GM12878 (cell line): ENCODE measurements around the gene CAMKMT. TPM values are rescaled to one million over a fixed set of nuclear protein-coding genes. Genes with fewer than 3 reads are reported as not detected.

Source experiments
- ATAC-seq: fragments of 200-7000 bp; cut with Tn5 transposase; 3 replicates; pipeline ENCODE4 v1.9.1; 2020; ENCODE audit warnings: mild to moderate bottlenecking, moderate library complexity
- BruUV-seq: library from RNA; stranded (reverse); fragments of 400-500 nt; replicated peaks from 2 replicates; lab custom pipeline; 2021; lab: Mats Ljungman, UMichigan
- CTCF ChIA-PET: fragments of 300-600 bp; sonication (Branson Sonifier 250); formaldehyde crosslinking; extraction: SDS; loops from one replicate; lab custom pipeline; 2021; ENCODE audit warnings: inconsistent platforms; lab: Yijun Ruan, JAX
- POLR2A ChIA-PET: fragments of 350-600 bp; formaldehyde crosslinking; extraction: SDS; loops from one replicate; lab custom pipeline; 2021; ENCODE audit warnings: inconsistent platforms; lab: Charles Lee
- RAD21 ChIA-PET: fragments of 300-600 bp; sonication (Branson Sonifier 250); formaldehyde crosslinking; loops from one replicate; lab custom pipeline; 2023; ENCODE audit warnings: antibody characterized with exemption; ENCODE audit not compliant: unreplicated experiment; lab: Charles Lee
- SMC1A ChIA-PET: fragments of 300-600 bp; sonication (Branson Sonifier 250); formaldehyde crosslinking; loops from one replicate; lab custom pipeline; 2023; ENCODE audit not compliant: unreplicated experiment, uncharacterized antibody; lab: Charles Lee
- DNase-seq: peaks from one replicate; pipeline ENCODE4 v3.0.0-alpha.2; 2011; ENCODE audit warnings: low read depth, low spot score
- FAIRE-seq: peaks from 3 replicates; lab custom pipeline; 2011; peaks lifted over from hg19 to GRCh38; lab: Jason Lieb, UNC
- H2AFZ ChIP-seq: 2 replicates; pipeline ENCODE4 v1.6.0; 2011; ENCODE audit warnings: low read depth, low read length, control low read depth; ENCODE audit not compliant: control insufficient read depth
- H3K27ac ChIP-seq: 2 replicates; pipeline ENCODE4 v1.5.1; 2011; ENCODE audit warnings: control low read depth; ENCODE audit not compliant: control insufficient read depth, insufficient read depth
- H3K27me3 ChIP-seq, 2 experiments: replicated peaks in 1 of 2; 2 replicates each; pipeline versions ENCODE4 v1.6.0 to v1.6.1; 2011; ENCODE audit warnings: low read length in 1 of 2; ENCODE audit not compliant: control insufficient read depth in 2 of 2, insufficient read depth in 2 of 2
- H3K36me3 ChIP-seq, 2 experiments: 2 replicates each; pipeline ENCODE4 v1.5.1; 2011; ENCODE audit warnings: low read length in 1 of 2; ENCODE audit not compliant: control insufficient read depth in 2 of 2, insufficient read depth in 2 of 2
- H3K4me1 ChIP-seq: 2 replicates; pipeline ENCODE4 v1.6.1; 2011; ENCODE audit warnings: mild to moderate bottlenecking, low read length, moderate library complexity, mixed read lengths; ENCODE audit not compliant: control insufficient read depth, insufficient read depth
- H3K4me2 ChIP-seq: 2 replicates; pipeline ENCODE4 v1.6.0; 2011; ENCODE audit warnings: control low read depth; ENCODE audit not compliant: control insufficient read depth, insufficient read depth
- H3K4me3 ChIP-seq: fragments of 200-600 bp; sonication (generic); 2 replicates; pipeline ENCODE4 v1.5.1; 2016
- H3K79me2 ChIP-seq: 2 replicates; pipeline ENCODE4 v1.6.0; 2011; ENCODE audit warnings: low read length; ENCODE audit not compliant: control insufficient read depth, insufficient read depth
- H3K9ac ChIP-seq: 2 replicates; pipeline ENCODE4 v1.8.0; 2011; ENCODE audit warnings: low read length, control low read depth, mixed read lengths; ENCODE audit not compliant: control insufficient read depth, insufficient read depth
- H3K9me3 ChIP-seq: replicated peaks from 3 replicates; pipeline ENCODE4 v1.5.1; 2011; ENCODE audit warnings: mild to moderate bottlenecking, low read length; ENCODE audit not compliant: control insufficient read depth, insufficient read depth
- H4K20me1 ChIP-seq: 2 replicates; pipeline ENCODE4 v1.6.0; 2011; ENCODE audit not compliant: control insufficient read depth, insufficient read depth
- ATF7 ChIP-seq: fragments of 450-650 bp; IDR thresholded peaks from 2 replicates; pipeline ENCODE4 v1.6.1; 2016; ENCODE audit warnings: low read depth, mild to moderate bottlenecking
- BACH1 ChIP-seq: fragments of 450-650 bp; IDR thresholded peaks from 2 replicates; pipeline ENCODE4 v1.6.1; 2017; ENCODE audit warnings: mild to moderate bottlenecking, borderline replicate concordance
- CBX5 ChIP-seq: sonication (generic); IDR thresholded peaks from 2 replicates; pipeline ENCODE4 v1.6.1; 2016; ENCODE audit warnings: low read depth, moderate library complexity, mild to moderate bottlenecking, inconsistent platforms
- FOS ChIP-seq: IDR thresholded peaks from 3 replicates; pipeline ENCODE4 v1.6.1; 2011; ENCODE audit warnings: borderline replicate concordance; ENCODE audit not compliant: insufficient read length; ENCODE audit errors: extremely low read depth
- HDGF ChIP-seq: fragments of 450-650 bp; IDR thresholded peaks from 2 replicates; pipeline ENCODE4 v1.6.1; 2016; ENCODE audit warnings: antibody characterized with exemption
- IRF4 ChIP-seq: IDR thresholded peaks from 2 replicates; pipeline ENCODE4 v1.6.1; 2011; ENCODE audit warnings: low read depth, low read length
- KDM1A ChIP-seq: fragments of 200-600 bp; sonication (generic); IDR thresholded peaks from 2 replicates; pipeline ENCODE4 v1.6.1; 2016; ENCODE audit warnings: borderline replicate concordance
- NR2C1 ChIP-seq: fragments of 450-650 bp; IDR thresholded peaks from 2 replicates; pipeline ENCODE4 v1.6.1; 2017; ENCODE audit warnings: antibody characterized with exemption, mild to moderate bottlenecking, moderate library complexity
- RBBP5 ChIP-seq: fragments of 200-600 bp; sonication (generic); conservative IDR thresholded peaks from 2 replicates; pipeline ENCODE4 v1.6.1; 2016
- RELA ChIP-seq: fragments of 450-650 bp; IDR thresholded peaks from 2 replicates; pipeline ENCODE4 v1.8.0; 2014; ENCODE audit warnings: borderline replicate concordance; ENCODE audit not compliant: partially characterized antibody
- SIX5 ChIP-seq: IDR thresholded peaks from 2 replicates; pipeline ENCODE4 v1.6.1; 2011; ENCODE audit warnings: mild to moderate bottlenecking, low read depth, low read length, moderate library complexity; ENCODE audit not compliant: severe bottlenecking
- TARDBP ChIP-seq: IDR thresholded peaks from 2 replicates; pipeline ENCODE4 v1.6.1; 2016; ENCODE audit warnings: borderline replicate concordance
- WGBS: methylation state at CpG from one replicate; pipeline ENCODE4 v1.1.6; 2016; ENCODE audit warnings: low lambda C conversion rate; ENCODE audit not compliant: insufficient replicate concordance, insufficient coverage; ENCODE audit errors: missing lambda C conversion rate; 5-methylcytosine and 5-hydroxymethylcytosine counted together
- in situ Hi-C: fragments of 300-500 bp; cut with MboI; formaldehyde crosslinking; loops from 9 replicates; pipeline ENCODE4 v1.14.3; 2018; ENCODE audit warnings: mixed read lengths
- intact Hi-C: fragments of 100-400 bp; cut with micrococcal nuclease; formaldehyde crosslinking; loops from one replicate; pipeline ENCODE4 v1.14.2; 2022; ENCODE audit not compliant: unreplicated experiment
- polyA plus RNA-seq, 11 experiments: library from polyadenylated mRNA; depleted of rRNA in 4 of 11; unstranded in 6 of 11; stranded (reverse) in 5 of 11; fragments of >200 nt; fragmentation: Nextera tagmentation in 4 of 11; fragmentation: Illumina TruSeq in 1 of 11; extraction: Ambion mirVana in 4 of 11; extraction: Trizol in 1 of 11; gene quantifications; 1 replicate in 1 of 11; 2 replicates in 10 of 11; pipeline versions ENCODE4 v1.2.1 to v1.2.3, GENCODE V29; 2011 to 2016; ENCODE audit warnings: inconsistent platforms in 2 of 11, missing spikeins in 2 of 11, low read depth in 1 of 11
- total RNA-seq, 4 experiments: library from RNA; depleted of rRNA in 3 of 4; stranded (reverse); fragments of >200 nt in 3 of 4; fragmentation: Illumina TruSeq in 1 of 4; extraction: Trizol in 1 of 4; gene quantifications; 2 replicates each; pipeline versions ENCODE4 v1.2.1 to v1.2.3, GENCODE V29; 2013 to 2021
- TF ChIP-seq, protein P1 (sequence below): fragments of 450-650 bp; IDR thresholded peaks from 2 replicates; pipeline ENCODE4 v1.6.1; 2017; ENCODE audit warnings: antibody characterized with exemption, mild to moderate bottlenecking, moderate library complexity
- TF ChIP-seq, protein P2 (sequence below): IDR thresholded peaks from 2 replicates; pipeline ENCODE4 v1.6.1; 2012; ENCODE audit warnings: mild to moderate bottlenecking, low read depth, low read length
- TF ChIP-seq, protein P3 (sequence below): IDR thresholded peaks from 2 replicates; pipeline ENCODE4 v1.6.1; 2011; ENCODE audit warnings: low read depth, low read length, improper control_type of control experiment, borderline replicate concordance
- TF ChIP-seq, protein P4 (sequence below): fragments of 450-650 bp; IDR thresholded peaks from 2 replicates; pipeline ENCODE4 v1.6.1; 2016; ENCODE audit warnings: mild to moderate bottlenecking

CAMKMT gene
- total and polyA plus RNA-seq, 10 of the 15 experiments (the other 5 are each of a cell fraction or from before 2014, with no cell fraction given): 2.7 to 16.0 (median 11.8) TPM

DNA sequence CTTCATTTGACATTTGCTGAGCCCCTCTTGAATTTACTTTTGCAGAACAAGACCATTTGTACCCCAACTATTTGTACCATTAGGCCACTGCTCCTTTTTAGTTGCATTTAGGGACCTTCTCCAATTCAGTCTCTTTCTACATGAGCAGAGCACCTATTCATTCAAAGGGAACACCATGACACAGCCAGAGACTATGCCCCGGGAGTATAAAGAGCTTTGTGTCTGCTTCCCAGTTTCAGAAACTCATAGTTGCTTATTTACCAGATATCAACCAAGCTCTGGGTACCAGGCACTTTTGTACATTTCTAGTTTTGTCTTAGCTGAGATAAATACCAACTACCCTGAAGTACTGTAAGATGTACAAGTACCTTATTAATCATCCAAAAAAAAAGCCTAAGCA, 310.7 kb downstream of the CAMKMT start:
- Histone ChIP-seq H3K36me3 (no peaks in the 10 kb centered on the region), H3K27ac (no peak overlapping the region), H3K4me1 (no peaks in the 10 kb centered on the region)
- no peak for TF ChIP-seq ATF7
- no peak for TF ChIP-seq IRF4
- TF ChIP-seq, protein P1, sequence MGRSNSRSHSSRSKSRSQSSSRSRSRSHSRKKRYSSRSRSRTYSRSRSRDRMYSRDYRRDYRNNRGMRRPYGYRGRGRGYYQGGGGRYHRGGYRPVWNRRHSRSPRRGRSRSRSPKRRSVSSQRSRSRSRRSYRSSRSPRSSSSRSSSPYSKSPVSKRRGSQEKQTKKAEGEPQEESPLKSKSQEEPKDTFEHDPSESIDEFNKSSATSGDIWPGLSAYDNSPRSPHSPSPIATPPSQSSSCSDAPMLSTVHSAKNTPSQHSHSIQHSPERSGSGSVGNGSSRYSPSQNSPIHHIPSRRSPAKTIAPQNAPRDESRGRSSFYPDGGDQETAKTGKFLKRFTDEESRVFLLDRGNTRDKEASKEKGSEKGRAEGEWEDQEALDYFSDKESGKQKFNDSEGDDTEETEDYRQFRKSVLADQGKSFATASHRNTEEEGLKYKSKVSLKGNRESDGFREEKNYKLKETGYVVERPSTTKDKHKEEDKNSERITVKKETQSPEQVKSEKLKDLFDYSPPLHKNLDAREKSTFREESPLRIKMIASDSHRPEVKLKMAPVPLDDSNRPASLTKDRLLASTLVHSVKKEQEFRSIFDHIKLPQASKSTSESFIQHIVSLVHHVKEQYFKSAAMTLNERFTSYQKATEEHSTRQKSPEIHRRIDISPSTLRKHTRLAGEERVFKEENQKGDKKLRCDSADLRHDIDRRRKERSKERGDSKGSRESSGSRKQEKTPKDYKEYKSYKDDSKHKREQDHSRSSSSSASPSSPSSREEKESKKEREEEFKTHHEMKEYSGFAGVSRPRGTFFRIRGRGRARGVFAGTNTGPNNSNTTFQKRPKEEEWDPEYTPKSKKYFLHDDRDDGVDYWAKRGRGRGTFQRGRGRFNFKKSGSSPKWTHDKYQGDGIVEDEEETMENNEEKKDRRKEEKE: no peak
- no peak for TF ChIP-seq FOS
- TF ChIP-seq RBBP5: no peak
- no peak for TF ChIP-seq TARDBP
- TF ChIP-seq BACH1: no peak
- TF ChIP-seq CBX5: no peak
- TF ChIP-seq SIX5: no peak
- no peak for TF ChIP-seq HDGF
- no peak for TF ChIP-seq RELA
- TF ChIP-seq, protein P2, sequence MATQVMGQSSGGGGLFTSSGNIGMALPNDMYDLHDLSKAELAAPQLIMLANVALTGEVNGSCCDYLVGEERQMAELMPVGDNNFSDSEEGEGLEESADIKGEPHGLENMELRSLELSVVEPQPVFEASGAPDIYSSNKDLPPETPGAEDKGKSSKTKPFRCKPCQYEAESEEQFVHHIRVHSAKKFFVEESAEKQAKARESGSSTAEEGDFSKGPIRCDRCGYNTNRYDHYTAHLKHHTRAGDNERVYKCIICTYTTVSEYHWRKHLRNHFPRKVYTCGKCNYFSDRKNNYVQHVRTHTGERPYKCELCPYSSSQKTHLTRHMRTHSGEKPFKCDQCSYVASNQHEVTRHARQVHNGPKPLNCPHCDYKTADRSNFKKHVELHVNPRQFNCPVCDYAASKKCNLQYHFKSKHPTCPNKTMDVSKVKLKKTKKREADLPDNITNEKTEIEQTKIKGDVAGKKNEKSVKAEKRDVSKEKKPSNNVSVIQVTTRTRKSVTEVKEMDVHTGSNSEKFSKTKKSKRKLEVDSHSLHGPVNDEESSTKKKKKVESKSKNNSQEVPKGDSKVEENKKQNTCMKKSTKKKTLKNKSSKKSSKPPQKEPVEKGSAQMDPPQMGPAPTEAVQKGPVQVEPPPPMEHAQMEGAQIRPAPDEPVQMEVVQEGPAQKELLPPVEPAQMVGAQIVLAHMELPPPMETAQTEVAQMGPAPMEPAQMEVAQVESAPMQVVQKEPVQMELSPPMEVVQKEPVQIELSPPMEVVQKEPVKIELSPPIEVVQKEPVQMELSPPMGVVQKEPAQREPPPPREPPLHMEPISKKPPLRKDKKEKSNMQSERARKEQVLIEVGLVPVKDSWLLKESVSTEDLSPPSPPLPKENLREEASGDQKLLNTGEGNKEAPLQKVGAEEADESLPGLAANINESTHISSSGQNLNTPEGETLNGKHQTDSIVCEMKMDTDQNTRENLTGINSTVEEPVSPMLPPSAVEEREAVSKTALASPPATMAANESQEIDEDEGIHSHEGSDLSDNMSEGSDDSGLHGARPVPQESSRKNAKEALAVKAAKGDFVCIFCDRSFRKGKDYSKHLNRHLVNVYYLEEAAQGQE: no peak
- TF ChIP-seq KDM1A: no peak
- TF ChIP-seq, protein P3, sequence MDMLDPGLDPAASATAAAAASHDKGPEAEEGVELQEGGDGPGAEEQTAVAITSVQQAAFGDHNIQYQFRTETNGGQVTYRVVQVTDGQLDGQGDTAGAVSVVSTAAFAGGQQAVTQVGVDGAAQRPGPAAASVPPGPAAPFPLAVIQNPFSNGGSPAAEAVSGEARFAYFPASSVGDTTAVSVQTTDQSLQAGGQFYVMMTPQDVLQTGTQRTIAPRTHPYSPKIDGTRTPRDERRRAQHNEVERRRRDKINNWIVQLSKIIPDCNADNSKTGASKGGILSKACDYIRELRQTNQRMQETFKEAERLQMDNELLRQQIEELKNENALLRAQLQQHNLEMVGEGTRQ: no peak
- TF ChIP-seq NR2C1: no peak
- TF ChIP-seq, protein P4, sequence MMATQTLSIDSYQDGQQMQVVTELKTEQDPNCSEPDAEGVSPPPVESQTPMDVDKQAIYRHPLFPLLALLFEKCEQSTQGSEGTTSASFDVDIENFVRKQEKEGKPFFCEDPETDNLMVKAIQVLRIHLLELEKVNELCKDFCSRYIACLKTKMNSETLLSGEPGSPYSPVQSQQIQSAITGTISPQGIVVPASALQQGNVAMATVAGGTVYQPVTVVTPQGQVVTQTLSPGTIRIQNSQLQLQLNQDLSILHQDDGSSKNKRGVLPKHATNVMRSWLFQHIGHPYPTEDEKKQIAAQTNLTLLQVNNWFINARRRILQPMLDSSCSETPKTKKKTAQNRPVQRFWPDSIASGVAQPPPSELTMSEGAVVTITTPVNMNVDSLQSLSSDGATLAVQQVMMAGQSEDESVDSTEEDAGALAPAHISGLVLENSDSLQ: no peak
- TF ChIP-seq, all 136 proteins: peak for 0
- Histone ChIP-seq H3K4me3 (no peak overlapping the region), H3K9ac (no peak overlapping the region), H4K20me1 (no peaks in the 10 kb centered on the region), H3K27me3 (no peaks in the 10 kb centered on the region), H3K9me3 (no peaks in the 10 kb centered on the region), H2AFZ (no peak overlapping the region), H3K4me2 (no peak overlapping the region), H3K79me2 (no peaks in the 10 kb centered on the region)
- ATAC-seq: no peak
- ChIA-PET CTCF (interaction anchor here (0.6 to 11.4 kb wide), 10 partner anchors 9 to 821 kb away, joined by 3 to 156 read pairs (median 4); no protein-coding TSS in a partner anchor), RAD21 (interaction anchor here (1.0 to 4.1 kb wide), 4 partner anchors 50 to 284 kb away, joined by 3 to 16 read pairs (median 6); no protein-coding TSS in a partner anchor), POLR2A (interaction anchor here (0.7 kb wide), 1 partner anchor 74 kb away, joined by 4 read pairs; no protein-coding TSS in a partner anchor), SMC1A (interaction anchor here (0.7 to 8.6 kb wide), 16 partner anchors 14 to 283 kb away, joined by 3 to 102 read pairs (median 3); no protein-coding TSS in a partner anchor)
- no peak for DNase-seq
- FAIRE-seq: no peak
- intact Hi-C loops (no loop called here), in situ Hi-C loops (no loop called here)
- WGBS: 19% methylated on average over 1 of the region's 1 CpG
- no TSS peak for BruUV-seq
